ENCODE measurements around the gene SSUH2. TPM values are rescaled to one million over a fixed set of nuclear protein-coding genes. Genes with fewer than 3 reads are reported as not detected.
"Not testable (repeated sequence)": the region's sequence is repeated elsewhere in the genome, so short reads cannot be mapped to it uniquely, and the experiment has no call there.

The SSUH2 gene
- total RNA-seq, result under 1 TPM in 2 of 4 donors, not detected in 2; 0.42 to 0.44 TPM

GRCh38 chr3:8644748-8645390 is at the start of gene SSUH2:
SSUH2 (minus strand) TSS chr3:8644798; CDS start chr3:8644758, 40 bp downstream.
- no peak within 1 kb of the TSS for H3K27ac ChIP-seq
- H3K27me3 ChIP-seq, result no peaks in the 10 kb centered on the region
- no peak within 1 kb of the TSS for H3K4me3 ChIP-seq
- H3K36me3 ChIP-seq, result no peaks in the 10 kb centered on the region
- no peak for DNase-seq (ENCODE audit: low spot score in 2 of 2)
- TF ChIP-seq CTCF (IDR thresholded peaks at IDR 0.05), result no peak
- H3K4me1 ChIP-seq, result no peaks in the 10 kb centered on the region
- WGBS, 2 donors, result 52 to 55% methylated on average over 8 of the region's 8 CpGs
- H3K9me3 ChIP-seq, result no peaks in the 10 kb centered on the region

- not testable (repeated sequence) for DNase-seq (ENCODE audit: low spot score in 2 of 2); H3K27me3 ChIP-seq; H3K36me3 ChIP-seq; H3K4me1 ChIP-seq; H3K9me3 ChIP-seq; H3K4me3 ChIP-seq; H3K27ac ChIP-seq
- WGBS, 2 donors, result 88 to 89% methylated on average over 9 of the region's 9 CpGs
These were observed 46.7 kb upstream of the SSUH2 start for GRCh38 chr3:8691295-8691694.

GRCh38 chr3:8684992-8685391 is 40.4 kb upstream of the SSUH2 start:
- H3K4me3 ChIP-seq; H3K36me3 ChIP-seq; H3K9me3 ChIP-seq; DNase-seq (ENCODE audit: low spot score in 2 of 2); H3K4me1 ChIP-seq; H3K27ac ChIP-seq: not testable (repeated sequence)
- WGBS, 2 donors, result 85 to 88% methylated on average over 6 of the region's 6 CpGs
- H3K27me3 ChIP-seq, result peaks cover 0 to 12% of the 10 kb centered on the region in 2 donors

- DNase-seq (ENCODE audit: low spot score in 2 of 2); H3K9me3 ChIP-seq; H3K27ac ChIP-seq; H3K36me3 ChIP-seq; H3K4me3 ChIP-seq: not testable (repeated sequence)
- WGBS, 2 donors, result 71 to 72% methylated on average over 19 of the region's 19 CpGs
- Histone ChIP-seq H3K27me3 (peaks cover 0 to 20% of the 10 kb centered on the region in 2 donors), H3K4me1 (peaks cover 0 to 22% (median 0%) of the 10 kb centered on the region in 4 donors)
These were observed 38.4 kb upstream of the SSUH2 start for GRCh38 chr3:8682850-8683574.

- 39 to 47% methylated on average over 8 to 9 of the region's 9 CpGs for WGBS, 2 donors
These were observed 37.4 kb upstream of the SSUH2 start for GRCh38 chr3:8681881-8682538.

GRCh38 chr3:8681349-8681748 is 36.8 kb upstream of the SSUH2 start:
- no peaks in the 10 kb centered on the region for H3K9me3 ChIP-seq
- H3K27ac ChIP-seq, result no peak overlapping the region
- no peak overlapping the region for H3K4me3 ChIP-seq
- no peak for DNase-seq (ENCODE audit: low spot score in 2 of 2)
- 48 to 51% methylated on average over 13 to 17 of the region's 22 CpGs for WGBS, 2 donors
- peaks cover 0 to 25% (median 0%) of the 10 kb centered on the region in 4 donors for H3K4me1 ChIP-seq
- TF ChIP-seq CTCF (IDR thresholded peaks at IDR 0.05) (no peak), EP300 (IDR thresholded peaks at IDR 0.05) (no peak), POLR2A (IDR thresholded peaks at IDR 0.05) (no peak)
- no peaks in the 10 kb centered on the region for H3K36me3 ChIP-seq
- H3K27me3 ChIP-seq, result peaks cover 0 to 20% of the 10 kb centered on the region in 2 donors

More at GRCh38 chr3:8681881-8682538, 37.4 kb upstream of the SSUH2 start:
- H3K36me3 ChIP-seq; H3K9me3 ChIP-seq; H3K27ac ChIP-seq; DNase-seq (ENCODE audit: low spot score in 2 of 2); H3K4me3 ChIP-seq: not testable (repeated sequence)
- peaks cover 0 to 20% of the 10 kb centered on the region in 2 donors for H3K27me3 ChIP-seq
- H3K4me1 ChIP-seq, result peaks cover 0 to 25% (median 0%) of the 10 kb centered on the region in 4 donors

GRCh38 chr3:8679817-8680553 is 35.4 kb upstream of the SSUH2 start:
- DNase-seq (ENCODE audit: low spot score in 2 of 2); H3K4me3 ChIP-seq; H3K9me3 ChIP-seq; H3K36me3 ChIP-seq; H3K27ac ChIP-seq: not testable (repeated sequence)
- H3K4me1 ChIP-seq, result peaks cover 0 to 25% (median 0%) of the 10 kb centered on the region in 4 donors
- peaks cover 0 to 20% of the 10 kb centered on the region in 2 donors for H3K27me3 ChIP-seq
- WGBS, 2 donors, result 42 to 60% methylated on average over 13 of the region's 13 CpGs

Measured in tibial nerve (tissue), 4 donors.